H1 (cell line): ENCODE data around the gene OR2D2. TPM values are rescaled to one million over a fixed set of nuclear protein-coding genes. Genes with fewer than 3 reads are reported as not detected.

Experiments
- CTCF ChIA-PET: fragments of 300-600 bp; sonication (Branson Sonifier 250); formaldehyde crosslinking; loops from one replicate; lab custom pipeline; 2021; ENCODE audit not compliant: partially characterized antibody; lab: Charles Lee
- POLR2A ChIA-PET: fragments of 300-600 bp; sonication (Branson Sonifier 250); formaldehyde crosslinking; loops from one replicate; lab custom pipeline; 2021; ENCODE audit warnings: inconsistent platforms; ENCODE audit not compliant: partially characterized antibody; lab: Charles Lee
- DNase-seq, 2 experiments: peaks; one replicate each; pipeline versions ENCODE4 v3.0.0 to v3.0.0-alpha.2; 2010 to 2022; ENCODE audit warnings: low spot score in 2 of 2, low read depth in 1 of 2, mixed read lengths in 1 of 2
- FAIRE-seq: peaks from 2 replicates; lab custom pipeline; 2011; peaks lifted over from hg19 to GRCh38; lab: Jason Lieb, UNC
- H2AFZ ChIP-seq: 2 replicates; pipeline ENCODE4 v1.8.1; 2012; ENCODE audit warnings: low read length, inconsistent platforms
- H2AK5ac ChIP-seq: 2 replicates; pipeline ENCODE4 v1.6.1; 2013; ENCODE audit warnings: low read depth, low read length
- H2BK120ac ChIP-seq: replicated peaks from 2 replicates; pipeline ENCODE3; 2013; ENCODE audit warnings: low read depth, low read length, inconsistent platforms
- H2BK12ac ChIP-seq: 2 replicates; pipeline ENCODE4 v1.6.1; 2013; ENCODE audit warnings: low read depth, low read length
- H2BK15ac ChIP-seq: 2 replicates; pipeline ENCODE4 v1.6.1; 2013; ENCODE audit warnings: low read length
- H2BK20ac ChIP-seq: 2 replicates; pipeline ENCODE4 v1.6.1; 2013; ENCODE audit warnings: low read length
- H2BK5ac ChIP-seq: 2 replicates; pipeline ENCODE4 v1.6.1; 2013; ENCODE audit warnings: low read depth, low read length
- H3K14ac ChIP-seq: 2 replicates; pipeline ENCODE4 v1.6.1; 2013; ENCODE audit warnings: inconsistent platforms; ENCODE audit not compliant: insufficient read length
- H3K18ac ChIP-seq: 2 replicates; pipeline ENCODE4 v1.6.1; 2013; ENCODE audit warnings: low read length; ENCODE audit errors: extremely low read depth
- H3K23ac ChIP-seq: 2 replicates; pipeline ENCODE4 v1.6.1; 2013; ENCODE audit warnings: inconsistent platforms; ENCODE audit not compliant: insufficient read length
- H3K23me2 ChIP-seq: 2 replicates; pipeline ENCODE4 v1.6.1; 2013; ENCODE audit warnings: low read depth, low read length
- H3K27ac ChIP-seq: 2 replicates; pipeline ENCODE4 v1.6.1; 2011; ENCODE audit warnings: low read depth, low read length, inconsistent platforms
- H3K27me3 ChIP-seq, 4 experiments: replicated peaks in 1 of 4; 1 replicate in 1 of 4; 2 replicates in 3 of 4; pipeline versions ENCODE4 v1.6.1 to v1.8.1; 2011 to 2013; ENCODE audit warnings: low read length in 3 of 4, mild to moderate bottlenecking in 3 of 4, inconsistent platforms in 2 of 4, mixed read lengths in 2 of 4, moderate library complexity in 1 of 4; ENCODE audit not compliant: control insufficient read depth in 3 of 4, insufficient read depth in 3 of 4; ENCODE audit errors: extremely low read depth in 1 of 4
- H3K36me3 ChIP-seq, 4 experiments: 2 replicates each; pipeline versions ENCODE4 v1.6.1 to v1.8.1; 2011 to 2013; ENCODE audit warnings: mild to moderate bottlenecking in 4 of 4, low read length in 3 of 4, moderate library complexity in 2 of 4, control low read depth in 1 of 4, inconsistent platforms in 1 of 4; ENCODE audit not compliant: insufficient read depth in 4 of 4, control insufficient read depth in 2 of 4
- H3K4ac ChIP-seq: replicated peaks from 2 replicates; pipeline ENCODE3; 2013; ENCODE audit warnings: low read length, low read depth, mixed read lengths, inconsistent platforms; ENCODE audit not compliant: insufficient read length
- H3K4me1 ChIP-seq, 4 experiments: replicated peaks in 1 of 4; 1 replicate in 1 of 4; 2 replicates in 3 of 4; pipeline versions ENCODE4 v1.6.1 to v1.8.1; 2011 to 2013; ENCODE audit warnings: low read length in 3 of 4, inconsistent platforms in 2 of 4, mixed read lengths in 1 of 4; ENCODE audit not compliant: insufficient read depth in 4 of 4, control insufficient read depth in 3 of 4
- H3K4me2 ChIP-seq, 2 experiments: 2 replicates each; pipeline versions ENCODE4 v1.6.1 to v1.8.1; 2011 to 2013; ENCODE audit warnings: low read depth in 2 of 2, low read length in 2 of 2, control low read depth in 1 of 2, inconsistent platforms in 1 of 2, mild to moderate bottlenecking in 1 of 2; ENCODE audit not compliant: insufficient read depth in 1 of 2
- H3K4me3 ChIP-seq, 4 experiments: fragments of 200-600, 300-600 bp in 1 of 4; sonication (generic), shearing (Covaris generic), sonication (Bioruptor Twin) in 1 of 4; 2 replicates each; pipeline versions ENCODE4 v1.5.1 to v1.8.1; 2011 to 2016; ENCODE audit warnings: low read length in 4 of 4, low read depth in 3 of 4, control low read depth in 2 of 4, inconsistent platforms in 2 of 4, mild to moderate bottlenecking in 2 of 4, mixed read lengths in 1 of 4, moderate library complexity in 1 of 4; ENCODE audit not compliant: insufficient read depth in 2 of 4; ENCODE audit errors: extremely low read depth in 1 of 4
- H3K56ac ChIP-seq: replicated peaks from 2 replicates; pipeline ENCODE3; 2013; ENCODE audit warnings: low read depth, mild to moderate bottlenecking, mixed read lengths, low read length, inconsistent platforms; ENCODE audit not compliant: insufficient read length
- H3K79me1 ChIP-seq: 2 replicates; pipeline ENCODE4 v1.6.1; 2013; ENCODE audit warnings: low read depth, low read length, control low read depth
- H3K79me2 ChIP-seq, 2 experiments: 2 replicates each; pipeline versions ENCODE4 v1.6.1 to v1.8.1; 2012 to 2013; ENCODE audit warnings: low read length in 2 of 2, mild to moderate bottlenecking in 2 of 2, inconsistent platforms in 1 of 2; ENCODE audit not compliant: insufficient read depth in 2 of 2, control insufficient read depth in 1 of 2
- H3K9ac ChIP-seq, 4 experiments: replicated peaks in 1 of 4; 1 replicate in 1 of 4; 2 replicates in 3 of 4; pipeline versions ENCODE4 v1.6.1 to v1.8.1; 2011 to 2013; ENCODE audit warnings: low read depth in 3 of 4, low read length in 3 of 4, control low read depth in 2 of 4, mild to moderate bottlenecking in 2 of 4, moderate library complexity in 2 of 4, inconsistent platforms in 1 of 4; ENCODE audit errors: extremely low read depth in 1 of 4
- H3K9me3 ChIP-seq, 2 experiments: 2 replicates each; pipeline versions ENCODE4 v1.6.1 to v1.8.1; 2012 to 2013; ENCODE audit warnings: mild to moderate bottlenecking in 2 of 2, moderate library complexity in 2 of 2, control low read depth in 1 of 2, inconsistent platforms in 1 of 2, low read depth in 1 of 2, low read length in 1 of 2, mixed read lengths in 1 of 2; ENCODE audit not compliant: insufficient read depth in 2 of 2
- H4K20me1 ChIP-seq, 2 experiments: replicated peaks in 1 of 2; 2 replicates each; pipeline versions ENCODE3 to v1.8.1; 2011 to 2013; ENCODE audit warnings: inconsistent platforms in 2 of 2, low read length in 2 of 2, mild to moderate bottlenecking in 1 of 2; ENCODE audit not compliant: insufficient read depth in 2 of 2, control insufficient read depth in 1 of 2
- H4K5ac ChIP-seq: 2 replicates; pipeline ENCODE4 v1.6.1; 2013; ENCODE audit warnings: low read length, low read depth, mixed read lengths, inconsistent platforms; ENCODE audit not compliant: insufficient read length
- H4K8ac ChIP-seq: 2 replicates; pipeline ENCODE4 v1.8.0; 2013; ENCODE audit warnings: mild to moderate bottlenecking, moderate library complexity, low read length, inconsistent platforms; ENCODE audit not compliant: insufficient read depth; ENCODE audit errors: extremely low read depth
- H4K91ac ChIP-seq: replicated peaks from 2 replicates; pipeline ENCODE3; 2013; ENCODE audit warnings: low read length, mixed read lengths, inconsistent platforms; ENCODE audit not compliant: insufficient read length
- BACH1 ChIP-seq: IDR thresholded peaks from 2 replicates; pipeline ENCODE4 v1.6.1; 2012; ENCODE audit warnings: low read length, improper control_type of control experiment
- CEBPB ChIP-seq: IDR thresholded peaks from 2 replicates; pipeline ENCODE4 v1.6.1; 2012; ENCODE audit warnings: low read depth, low read length
- CHD1 ChIP-seq: IDR thresholded peaks from 2 replicates; pipeline ENCODE4 v1.6.1; 2012; ENCODE audit warnings: low read depth, low read length, improper control_type of control experiment
- CREB1 ChIP-seq: IDR thresholded peaks from 2 replicates; pipeline ENCODE4 v1.6.1; 2012; ENCODE audit warnings: inconsistent platforms
- KDM1A ChIP-seq: fragments of 200-600, 300-600 bp; sonication (generic); IDR thresholded peaks from 2 replicates; pipeline ENCODE4 v1.7.1; 2016; ENCODE audit warnings: mild to moderate bottlenecking, low read length, borderline replicate concordance
- KDM4A ChIP-seq: IDR thresholded peaks from one replicate; pipeline ENCODE4 v1.7.1; 2012; ENCODE audit warnings: low read depth, mild to moderate bottlenecking, moderate library complexity, low read length, inconsistent platforms; ENCODE audit not compliant: severe bottlenecking
- RNF2 ChIP-seq: fragments of 200-900, 300-1000 bp; sonication (generic); IDR thresholded peaks from 2 replicates; pipeline ENCODE4 v1.7.1; 2016; ENCODE audit warnings: borderline replicate concordance, low read depth, mild to moderate bottlenecking, antibody characterized with exemption, low read length; ENCODE audit not compliant: poor library complexity, severe bottlenecking; ENCODE audit errors: missing control alignments
- SRF ChIP-seq: IDR thresholded peaks from 2 replicates; pipeline ENCODE4 v1.6.1; 2011; ENCODE audit warnings: mild to moderate bottlenecking, low read depth, low read length, moderate library complexity
- TAF7 ChIP-seq: optimal IDR thresholded peaks from 2 replicates; pipeline ENCODE3; 2011; ENCODE audit warnings: low read depth, mild to moderate bottlenecking, inconsistent platforms, low read length, moderate library complexity, borderline replicate concordance
- YY1 ChIP-seq: IDR thresholded peaks from 2 replicates; pipeline ENCODE4 v1.6.1; 2011; ENCODE audit warnings: low read depth, mild to moderate bottlenecking, low read length
- WGBS, 2 experiments: shearing (Covaris generic) in 1 of 2; methylation state at CpG; one replicate each; pipeline versions ENCODE4 v1.1.6 to v1.1.7; 2013 to 2015; ENCODE audit warnings: low lambda C conversion rate in 2 of 2, mixed read lengths in 2 of 2, inconsistent platforms in 1 of 2, low coverage in 1 of 2, missing lambda C conversion rate in 1 of 2; ENCODE audit not compliant: insufficient replicate concordance in 2 of 2, insufficient coverage in 1 of 2, insufficient read length in 1 of 2; ENCODE audit errors: extremely low coverage in 1 of 2, missing lambda C conversion rate in 1 of 2; 5-methylcytosine and 5-hydroxymethylcytosine counted together
- polyA plus RNA-seq, 7 experiments: library from polyadenylated mRNA; depleted of rRNA in 3 of 7; stranded (reverse) in 5 of 7; unstranded in 2 of 7; fragments of >200 nt in 5 of 7; fragments of 200-250 nt in 2 of 7; gene quantifications; 1 replicate in 5 of 7; 2 replicates in 1 of 7; 4 replicates in 1 of 7; pipeline versions ENCODE4 v1.2.1 to v1.2.3, GENCODE V29; 2011 to 2013; ENCODE audit warnings: missing spikeins in 2 of 7, mixed read lengths in 2 of 7
- total RNA-seq: library from RNA; stranded (reverse); fragmentation: NEBNext Ultra II Directional; extraction: Animal tissue kit (Norgen Biotek cat#: 25700); gene quantifications from 2 replicates; pipeline ENCODE4 v1.2.1, GENCODE V29; 2021

OR2D2 gene
- total and polyA plus RNA-seq, 2 of the 8 experiments (the other 6 are each of a cell fraction or from before 2014, with no cell fraction given): 0.15 TPM; not detected in 1

DNA sequence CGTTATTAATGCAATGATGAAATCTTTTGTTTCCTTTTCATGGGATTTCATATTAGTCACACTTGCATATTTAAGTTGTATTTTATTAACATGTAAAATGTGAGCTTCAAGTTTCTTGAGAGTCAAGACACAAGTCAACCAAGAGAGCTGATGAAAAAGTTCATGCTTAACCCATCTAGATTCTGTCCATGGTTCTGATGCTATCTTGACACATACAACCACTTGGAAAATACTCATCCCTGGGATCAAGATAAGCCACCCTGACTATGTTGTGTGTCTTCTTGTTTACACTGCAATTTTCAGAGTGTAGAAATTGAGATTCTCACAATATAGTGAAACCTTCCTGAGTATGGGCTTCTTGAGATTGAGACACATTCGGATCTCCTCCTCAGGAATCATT is 16.5 kb downstream of the OR2D2 start:
- H3K27me3 ChIP-seq: no peaks in the 10 kb centered on the region
- 90% methylated on average over 2 of the region's 2 CpGs; no CpG with 5 or more reads in 1 of the 2 experiments for WGBS, 2 experiments
- H4K8ac ChIP-seq: no peak overlapping the region
- FAIRE-seq (no peak), DNase-seq (no peak)
- H3K79me1 ChIP-seq: no peaks in the 10 kb centered on the region
- H3K79me2 ChIP-seq: no peaks in the 10 kb centered on the region
- H2AK5ac ChIP-seq: no peak overlapping the region
- H3K27ac ChIP-seq: no peak overlapping the region
- no peak overlapping the region for H4K91ac ChIP-seq
- no peak overlapping the region for H3K18ac ChIP-seq
- TF ChIP-seq CREB1 (no peak), YY1 (no peak), KDM1A (no peak), BACH1 (no peak), CHD1 (no peak), TAF7 (no peak), SRF (no peak), RNF2 (no peak), KDM4A (no peak), CEBPB (no peak)
- CTCF ChIA-PET: interaction anchor here (1.5 kb wide), 1 partner anchor 12 kb away, joined by 5 read pairs; the partner anchor contains the start of gene OR10A2
- no peaks in the 10 kb centered on the region for H3K23me2 ChIP-seq
- no peak overlapping the region for H3K14ac ChIP-seq
- no peak overlapping the region for H3K23ac ChIP-seq
- H2BK20ac ChIP-seq: no peak overlapping the region
- H2BK12ac ChIP-seq: no peak overlapping the region
- no peak overlapping the region for H2BK15ac ChIP-seq
- H2BK5ac ChIP-seq: no peak overlapping the region
- H3K9me3 ChIP-seq: no peaks in the 10 kb centered on the region; a peak in 2 of 4 replicates
- H3K4me3 ChIP-seq: no peak overlapping the region
- no peaks in the 10 kb centered on the region for H3K4me1 ChIP-seq
- POLR2A ChIA-PET: no interaction called here
- no peak overlapping the region for H2AFZ ChIP-seq
- H3K56ac ChIP-seq: no peak overlapping the region
- no peak overlapping the region for H2BK120ac ChIP-seq
- no peaks in the 10 kb centered on the region for H3K36me3 ChIP-seq
- no peaks in the 10 kb centered on the region for H4K20me1 ChIP-seq
- no peak overlapping the region for H3K4me2 ChIP-seq
- H3K9ac ChIP-seq: no peak overlapping the region
- no peak overlapping the region for H3K4ac ChIP-seq
- no peak overlapping the region for H4K5ac ChIP-seq
